Measurements from ENCODE around the gene STIM2.

GRCh38 chr4:26813698-26814097 is 46.9 kb upstream of the STIM2 start:
- TF ChIP-seq CTCF (IDR thresholded peaks at IDR 0.05; ENCODE audit: insufficient read depth, low read depth, low read length): no peak
- no peak for TF ChIP-seq EZH2 (IDR thresholded peaks at IDR 0.05; ENCODE audit: insufficient read depth, low read length)

Measured in astrocyte (in vitro differentiated cells and primary cell).